ENCODE results near the gene GNAI1. TPM values are rescaled to one million over a fixed set of nuclear protein-coding genes. Genes with fewer than 3 reads are reported as not detected.

GNAI1 gene
- total RNA-seq, 1 donor from 2014 or later: 179 TPM

GRCh38 chr7:80206763-80207162 is 72.1 kb downstream of the GNAI1 start:
- no peak for DNase-seq (ENCODE audit: low spot score)

- no peak for DNase-seq (ENCODE audit: low spot score)
These were observed 72.9 kb downstream of the GNAI1 start for GRCh38 chr7:80207501-80207900.

GRCh38 chr7:80208700-80209099 is 74.1 kb downstream of the GNAI1 start:
- no peak for DNase-seq (ENCODE audit: low spot score)

- DNase-seq (ENCODE audit: low spot score): no peak
These were observed 75.8 kb downstream of the GNAI1 start for GRCh38 chr7:80210400-80210799.

GRCh38 chr7:80213814-80214213 is 79.2 kb downstream of the GNAI1 start:
- DNase-seq (ENCODE audit: low spot score): no peak

GRCh38 chr7:80215734-80216133 is 81.1 kb downstream of the GNAI1 start:
- DNase-seq (ENCODE audit: low spot score): no peak

GRCh38 chr7:80216996-80217842 is 82.6 kb downstream of the GNAI1 start:
- no peak for DNase-seq (ENCODE audit: low spot score)

GRCh38 chr7:80218723-80219122 is 84.1 kb downstream of the GNAI1 start:
- no peak for DNase-seq (ENCODE audit: low spot score)

GRCh38 chr7:80220022-80220634 is 85.5 kb downstream of the GNAI1 start:
- DNase-seq (ENCODE audit: low spot score): no peak

- no peak for DNase-seq (ENCODE audit: low spot score)
These were observed 89.8 kb downstream of the GNAI1 start for GRCh38 chr7:80224415-80224814.

GRCh38 chr7:80225361-80225760 is 90.7 kb downstream of the GNAI1 start:
- no peak for DNase-seq (ENCODE audit: low spot score)

GRCh38 chr7:80226629-80227028 is 92.0 kb downstream of the GNAI1 start:
- DNase-seq (ENCODE audit: low spot score): no peak

GRCh38 chr7:80230327-80230726 is 95.7 kb downstream of the GNAI1 start:
- DNase-seq (ENCODE audit: low spot score): no peak

GRCh38 chr7:80231707-80232106 is 97.1 kb downstream of the GNAI1 start:
- no peak for DNase-seq (ENCODE audit: low spot score)

- DNase-seq (ENCODE audit: low spot score): no peak
These were observed 98.5 kb downstream of the GNAI1 start for GRCh38 chr7:80232979-80233724.

GRCh38 chr7:80235334-80235733 is 100.7 kb downstream of the GNAI1 start:
- DNase-seq (ENCODE audit: low spot score): no peak

- no peak for DNase-seq (ENCODE audit: low spot score)
These were observed 102.0 kb downstream of the GNAI1 start for GRCh38 chr7:80236681-80237080.

- DNase-seq (ENCODE audit: low spot score): no peak
These were observed 105.8 kb downstream of the GNAI1 start for GRCh38 chr7:80240265-80241025.

GRCh38 chr7:80241671-80242070 is 107.0 kb downstream of the GNAI1 start:
- no peak for DNase-seq (ENCODE audit: low spot score)

- DNase-seq (ENCODE audit: low spot score): no peak
These were observed 108.8 kb downstream of the GNAI1 start for GRCh38 chr7:80243425-80243824.

GRCh38 chr7:80244206-80244916 is 109.7 kb downstream of the GNAI1 start:
- DNase-seq (ENCODE audit: low spot score): no peak

Data from mesenteric fat pad (tissue), 1 donor.